Thymus (tissue), 11 donors: ENCODE measurements around the gene FOXN4. TPM values are rescaled to one million over a fixed set of nuclear protein-coding genes. Genes with fewer than 3 reads are reported as not detected.

Experiments used
- DNase-seq, 9 donors: peaks; one replicate each; pipeline ENCODE4 v3.0.0-alpha.2; 2013; ENCODE audit warnings: low spot score in 9 of 9, low read depth in 6 of 9, missing footprints in 1 of 9
- H3K27ac ChIP-seq, 2 donors: one replicate each; pipeline ENCODE4 v1.5.1; 2013; ENCODE audit warnings: control low read depth in 1 of 2, low read depth in 1 of 2, low read length in 1 of 2, mild to moderate bottlenecking in 1 of 2, moderate library complexity in 1 of 2
- H3K27me3 ChIP-seq, 2 donors: one replicate each; pipeline ENCODE4 v1.5.1; 2013; ENCODE audit warnings: low read length in 1 of 2; ENCODE audit not compliant: control insufficient read depth in 2 of 2, insufficient read depth in 1 of 2
- H3K36me3 ChIP-seq, 2 donors: one replicate each; pipeline ENCODE4 v1.5.1; 2013; ENCODE audit warnings: low read length in 1 of 2, mild to moderate bottlenecking in 1 of 2, moderate library complexity in 1 of 2; ENCODE audit not compliant: control insufficient read depth in 2 of 2, insufficient read depth in 2 of 2
- H3K4me1 ChIP-seq, 2 donors: one replicate each; pipeline ENCODE4 v1.5.1; 2013; ENCODE audit warnings: low read length in 2 of 2; ENCODE audit not compliant: control insufficient read depth in 2 of 2, insufficient read depth in 2 of 2
- H3K4me3 ChIP-seq, 2 donors: one replicate each; pipeline ENCODE4 v1.5.1; 2013; ENCODE audit warnings: low read length in 2 of 2, control low read depth in 1 of 2, mild to moderate bottlenecking in 1 of 2
- H3K9me3 ChIP-seq, 2 donors: one replicate each; pipeline ENCODE4 v1.5.1; 2013; ENCODE audit warnings: low read length in 1 of 2, mild to moderate bottlenecking in 1 of 2; ENCODE audit not compliant: control insufficient read depth in 2 of 2, insufficient read depth in 1 of 2
- WGBS: extraction: QIAGEN DNeasy Blood & Tissue Kit; methylation state at CpG from one replicate; pipeline ENCODE4 v1.1.7; 2013; 5-methylcytosine and 5-hydroxymethylcytosine counted together
- polyA plus RNA-seq: library from polyadenylated mRNA; stranded (reverse); fragments of 200-250 nt; gene quantifications from one replicate; pipeline ENCODE4 v1.2.3, GENCODE V29; 2013
- total RNA-seq: library from RNA; stranded (reverse); fragments of 120-200 nt; gene quantifications from one replicate; pipeline ENCODE4 v1.2.4, GENCODE V29; 2013
- donor health status: healthy.

The FOXN4 gene
- total and polyA plus RNA-seq, 2 donors: 0.14 TPM; not detected in 1

DNA sequence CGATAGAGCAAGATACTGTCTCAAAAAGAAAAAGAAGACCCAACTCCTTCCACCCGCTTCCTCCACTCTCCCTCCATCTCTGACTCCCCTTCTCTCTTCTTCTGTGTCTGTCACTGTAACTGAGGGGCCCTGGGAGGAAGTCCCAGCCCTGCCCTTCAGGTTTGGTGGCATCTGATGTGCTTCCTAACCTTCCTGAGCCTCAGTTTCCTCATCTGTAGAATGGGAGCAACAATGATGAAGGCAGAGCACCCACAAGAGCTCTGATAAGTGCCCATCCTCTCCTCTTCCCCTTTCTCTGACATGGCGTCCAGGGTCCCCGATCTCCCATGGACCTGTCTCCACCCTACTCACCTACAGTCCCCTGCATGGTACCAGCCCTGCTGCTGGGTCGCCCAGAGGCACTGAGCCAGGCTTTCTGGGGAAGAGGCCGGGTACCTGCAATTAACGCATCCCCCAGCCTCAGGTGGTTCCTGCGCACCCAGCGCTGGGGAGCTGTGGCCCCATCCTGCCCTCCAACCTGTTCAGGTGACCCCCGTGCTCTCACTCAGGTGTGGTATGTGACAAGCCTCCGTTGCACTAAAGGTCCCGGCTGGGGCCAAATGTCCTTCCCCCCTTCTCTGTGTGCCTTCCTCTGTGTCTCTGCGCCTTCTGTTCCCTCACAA is 13.2 kb downstream of the FOXN4 start:
- H3K9me3 ChIP-seq: no peaks in the 10 kb centered on the region
- H3K27ac ChIP-seq: no peak overlapping the region
- peaks cover 11 to 36% of the 10 kb centered on the region in 2 donors for H3K27me3 ChIP-seq
- H3K4me1 ChIP-seq: no peaks in the 10 kb centered on the region
- DNase-seq: no peak
- H3K4me3 ChIP-seq: no peak overlapping the region
- no peaks in the 10 kb centered on the region for H3K36me3 ChIP-seq
- WGBS: 84% methylated on average over 13 of the region's 13 CpGs

DNA sequence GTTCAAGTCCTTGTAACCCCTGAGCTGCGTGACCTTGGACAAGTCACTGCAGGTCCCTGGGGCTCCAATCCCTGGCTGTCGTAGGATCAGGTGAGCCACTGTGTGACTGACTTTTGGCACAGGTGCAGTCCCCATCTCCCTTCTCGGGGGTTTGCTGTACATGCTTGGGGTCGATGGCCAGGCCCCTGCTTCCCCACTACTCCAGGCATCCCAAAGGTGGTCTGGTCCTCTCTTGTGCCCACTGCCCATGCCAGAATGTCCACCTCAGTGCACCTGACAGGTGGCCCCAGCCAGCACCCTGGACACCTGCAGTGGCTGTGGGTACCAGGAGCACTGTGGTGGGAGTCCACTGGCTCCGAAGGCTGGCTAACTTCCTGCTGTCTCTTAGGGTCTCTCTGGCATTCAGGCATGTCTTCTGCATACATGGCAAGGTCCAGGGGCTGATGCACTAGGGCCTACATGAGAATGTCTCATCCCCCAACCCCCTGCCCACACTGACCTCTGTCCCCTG is 14.7 kb downstream of the FOXN4 start:
- no peak for DNase-seq
- Histone ChIP-seq H3K27ac (no peak overlapping the region), H3K4me3 (no peak overlapping the region), H3K27me3 (peaks cover 11 to 48% of the 10 kb centered on the region in 2 donors), H3K4me1 (no peaks in the 10 kb centered on the region), H3K9me3 (no peaks in the 10 kb centered on the region), H3K36me3 (no peaks in the 10 kb centered on the region)
- WGBS: 89% methylated on average over 5 of the region's 5 CpGs

DNA sequence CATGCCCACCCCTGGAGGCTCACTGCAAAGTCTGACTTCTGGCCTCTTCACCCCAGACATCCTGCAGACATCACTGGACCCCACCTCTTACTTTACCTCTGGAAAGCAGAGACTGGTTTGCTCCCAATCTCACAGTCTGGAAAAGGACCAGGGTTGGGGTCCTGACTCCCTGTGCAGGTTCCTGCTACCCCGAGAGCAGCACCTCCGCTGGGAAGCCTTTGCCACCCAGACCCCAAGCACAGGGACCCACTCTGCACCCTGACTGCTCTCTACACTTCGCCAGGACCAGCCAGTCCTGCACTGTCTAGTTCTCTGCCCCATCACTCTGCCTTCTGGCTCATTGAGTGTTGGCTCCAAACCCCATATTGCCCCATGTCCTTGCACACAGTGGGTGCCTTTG is 16.0 kb downstream of the FOXN4 start:
- WGBS: 81% methylated on average over 3 of the region's 3 CpGs
- H3K27me3 ChIP-seq: peaks cover 11 to 48% of the 10 kb centered on the region in 2 donors
- no peak overlapping the region for H3K27ac ChIP-seq
- H3K9me3 ChIP-seq: no peaks in the 10 kb centered on the region
- no peak for DNase-seq
- H3K4me3 ChIP-seq: no peak overlapping the region
- H3K4me1 ChIP-seq: no peaks in the 10 kb centered on the region
- no peaks in the 10 kb centered on the region for H3K36me3 ChIP-seq

DNA sequence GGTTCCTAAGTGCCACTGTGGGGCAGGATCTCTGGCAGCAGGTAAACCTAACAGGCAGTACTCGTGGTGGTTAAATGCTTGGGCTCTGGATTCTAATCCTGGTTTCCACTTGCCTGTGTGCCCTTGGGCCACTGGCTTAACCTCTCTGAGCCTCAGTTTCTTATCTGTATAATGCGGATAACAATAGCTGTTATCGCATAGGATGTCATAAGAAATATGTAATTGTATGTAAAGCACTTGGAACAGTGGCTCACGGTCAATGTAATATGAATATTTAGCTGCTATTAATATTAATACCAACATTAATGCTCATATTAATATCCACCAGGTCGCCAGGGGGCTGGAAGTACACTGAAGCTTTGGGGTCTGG is 16.8 kb downstream of the FOXN4 start:
- DNase-seq: no peak
- Histone ChIP-seq H3K27me3 (peaks cover 11 to 48% of the 10 kb centered on the region in 2 donors), H3K4me3 (no peak overlapping the region)

DNA sequence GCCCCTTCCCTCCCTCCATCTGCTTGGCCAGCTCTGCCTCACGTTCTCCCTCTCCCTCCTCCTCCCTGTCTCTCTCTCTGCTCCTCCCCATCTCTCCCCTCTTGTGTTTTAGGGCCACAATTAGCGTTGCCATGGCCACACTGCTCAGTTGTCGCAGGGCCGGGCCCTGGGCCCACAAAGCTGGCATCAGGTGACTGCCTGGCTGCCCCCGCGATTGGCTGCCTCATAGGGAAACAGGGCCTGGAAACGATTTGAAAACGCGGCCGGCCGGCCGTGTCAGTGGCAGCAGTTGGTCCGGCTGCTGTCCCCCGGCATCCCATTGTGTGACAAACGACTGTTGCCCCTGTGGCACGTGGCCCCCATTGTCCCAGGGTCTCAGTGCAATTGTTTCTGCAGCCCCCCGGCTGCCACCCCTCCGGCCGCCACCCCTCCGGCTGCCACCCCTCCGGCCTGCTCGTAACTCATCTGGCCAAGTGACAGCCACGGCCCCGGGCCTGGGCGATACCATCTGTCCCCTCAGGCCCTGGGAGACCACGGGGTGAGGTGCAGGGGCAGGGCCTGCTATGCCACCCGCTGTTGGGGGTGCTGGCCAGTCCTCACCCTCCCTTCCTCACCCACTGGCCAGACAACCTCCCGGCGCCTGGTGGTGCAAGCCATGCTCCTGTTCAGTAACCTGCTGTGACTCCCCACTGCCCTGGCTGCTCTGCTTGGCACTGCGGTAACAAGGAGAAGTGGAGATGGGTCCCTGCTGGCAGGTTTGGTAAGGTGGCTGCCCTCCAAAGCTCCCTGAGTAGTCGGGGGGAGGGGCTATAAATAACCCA is 17.4 kb downstream of the FOXN4 start:
- Histone ChIP-seq H3K27ac (no peak overlapping the region), H3K9me3 (no peaks in the 10 kb centered on the region), H3K4me3 (no peak overlapping the region), H3K36me3 (no peaks in the 10 kb centered on the region), H3K4me1 (no peaks in the 10 kb centered on the region), H3K27me3 (peaks cover 11 to 48% of the 10 kb centered on the region in 2 donors)
- DNase-seq: no peak
- 20% methylated on average over 31 of the region's 31 CpGs for WGBS

More for the DNA sequence above, 16.8 kb downstream of the FOXN4 start:
- Histone ChIP-seq H3K4me1 (no peaks in the 10 kb centered on the region), H3K9me3 (no peaks in the 10 kb centered on the region), H3K27ac (no peak overlapping the region), H3K36me3 (no peaks in the 10 kb centered on the region)
- WGBS: 89% methylated on average over 5 of the region's 5 CpGs

DNA sequence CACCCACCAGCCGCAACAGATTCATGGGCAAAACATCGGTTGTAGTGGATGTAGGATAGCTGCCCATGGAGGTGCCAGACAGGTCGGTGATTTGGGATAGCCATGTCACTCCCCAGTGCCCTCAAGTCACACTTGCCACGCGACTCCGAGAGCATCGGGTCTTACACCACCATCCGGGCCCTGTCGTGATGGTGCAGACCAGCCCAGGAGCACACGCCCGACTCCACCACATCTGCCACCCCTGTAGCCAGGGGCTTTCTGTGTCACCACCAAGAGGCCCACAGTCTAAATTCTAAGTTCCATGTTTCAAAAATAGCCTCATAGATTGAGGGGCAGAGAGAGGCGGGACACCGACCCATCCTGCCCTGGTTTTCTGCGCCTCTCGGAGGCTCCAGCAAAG is 18.0 kb downstream of the FOXN4 start:
- DNase-seq: no peak
- H3K27ac ChIP-seq: no peak overlapping the region

DNA sequence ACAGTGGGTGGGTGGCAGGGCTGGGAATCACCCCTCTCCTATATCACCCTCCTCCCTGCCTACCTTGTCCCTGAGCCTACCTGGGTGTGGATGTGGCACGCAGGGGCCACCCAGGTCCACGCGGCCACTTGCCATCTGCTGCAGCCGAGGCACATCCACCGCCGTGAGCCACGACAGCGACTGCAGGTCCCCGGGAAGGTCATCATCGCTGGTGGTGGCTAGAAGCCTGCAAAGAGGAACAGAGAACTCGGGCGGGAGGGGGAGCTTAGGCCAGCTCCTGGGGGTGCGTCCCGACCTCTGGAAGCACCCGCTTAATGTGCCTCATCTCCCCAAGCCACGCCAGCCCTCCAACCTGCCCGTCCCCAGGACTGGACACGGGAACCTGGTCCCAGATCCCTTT is 19.0 kb downstream of the FOXN4 start:
- DNase-seq: no peak
- Histone ChIP-seq H3K4me1 (no peaks in the 10 kb centered on the region), H3K27me3 (peaks cover 11 to 42% of the 10 kb centered on the region in 2 donors), H3K36me3 (no peaks in the 10 kb centered on the region), H3K27ac (no peak overlapping the region), H3K4me3 (no peak overlapping the region), H3K9me3 (no peaks in the 10 kb centered on the region)
- 91% methylated on average over 18 of the region's 18 CpGs for WGBS

More for the DNA sequence above, 18.0 kb downstream of the FOXN4 start:
- WGBS: 79% methylated on average over 15 of the region's 15 CpGs
- Histone ChIP-seq H3K9me3 (no peaks in the 10 kb centered on the region), H3K27me3 (peaks cover 11 to 45% of the 10 kb centered on the region in 2 donors), H3K4me1 (no peaks in the 10 kb centered on the region), H3K36me3 (no peaks in the 10 kb centered on the region), H3K4me3 (no peak overlapping the region)

DNA sequence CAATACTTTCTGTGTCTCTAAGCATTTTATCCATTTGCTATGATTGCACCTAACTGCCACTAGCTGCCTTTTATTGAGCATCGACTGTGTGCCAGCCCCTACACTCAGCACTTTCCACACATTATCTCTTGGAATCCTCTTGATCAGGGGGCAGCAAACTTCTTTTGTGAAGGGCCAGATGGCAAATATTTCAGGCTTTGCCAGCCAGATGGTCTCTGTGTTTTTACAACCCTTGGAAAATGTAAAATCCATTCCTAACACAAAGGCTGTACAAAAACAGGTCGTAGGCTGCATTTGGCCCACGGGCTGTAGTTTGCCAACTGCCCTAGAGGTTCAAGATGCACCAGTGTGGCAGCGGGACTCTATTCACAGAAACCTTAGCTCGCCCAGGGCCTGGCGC is 19.5 kb downstream of the FOXN4 start:
- no peak for DNase-seq
- Histone ChIP-seq H3K4me3 (no peak overlapping the region), H3K27ac (no peak overlapping the region), H3K4me1 (no peaks in the 10 kb centered on the region), H3K27me3 (peaks cover 11 to 42% of the 10 kb centered on the region in 2 donors), H3K9me3 (no peaks in the 10 kb centered on the region), H3K36me3 (no peaks in the 10 kb centered on the region)
- 97% methylated on average over 6 of the region's 6 CpGs for WGBS

DNA sequence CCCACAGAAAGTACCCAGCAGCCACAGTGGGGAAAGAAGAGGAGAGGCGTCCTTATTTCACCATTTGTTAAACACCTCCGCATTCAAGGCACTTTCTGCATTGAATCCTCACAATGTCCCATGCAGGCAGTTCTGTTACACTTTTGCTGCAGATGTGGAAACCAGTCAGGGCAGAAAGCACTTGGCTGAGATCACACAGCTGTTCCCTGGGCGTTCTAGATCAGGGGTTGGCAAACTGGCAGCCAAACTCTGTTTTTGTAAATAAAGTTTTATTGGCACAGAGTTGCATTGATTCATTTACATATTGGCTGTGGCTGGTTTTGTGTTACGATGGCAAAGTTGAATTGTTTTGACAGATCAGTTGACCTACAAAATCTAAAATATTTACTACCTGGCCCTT is 20.1 kb downstream of the FOXN4 start:
- H3K9me3 ChIP-seq: no peaks in the 10 kb centered on the region
- no peaks in the 10 kb centered on the region for H3K4me1 ChIP-seq
- H3K27ac ChIP-seq: no peak overlapping the region
- 96% methylated on average over 4 of the region's 4 CpGs for WGBS
- DNase-seq: no peak
- no peaks in the 10 kb centered on the region for H3K36me3 ChIP-seq
- H3K4me3 ChIP-seq: no peak overlapping the region
- peaks cover 11 to 42% of the 10 kb centered on the region in 2 donors for H3K27me3 ChIP-seq
